A549 (cell line): ENCODE results near the gene CPTP. TPM values are rescaled to one million over a fixed set of nuclear protein-coding genes. Genes with fewer than 3 reads are reported as not detected.

Experiments
- ATAC-seq, 2 experiments: fragments of 200-7000 bp in 1 of 2; fragments of >200 bp in 1 of 2; cut with Nextera tagmentation in 1 of 2; cut with Tn5 transposase in 1 of 2; 3 replicates each; pipeline versions ENCODE4 v1.8.0 to v1.9.1; 2018 to 2020; ENCODE audit warnings: mild to moderate bottlenecking in 1 of 2, moderate library complexity in 1 of 2
- CTCF ChIA-PET: fragments of 300-600 bp; sonication (Branson Sonifier 250); formaldehyde crosslinking; extraction: SDS; loops from one replicate; lab custom pipeline; 2021; ENCODE audit warnings: antibody characterized with exemption, inconsistent platforms; lab: Yijun Ruan, JAX
- POLR2A ChIA-PET: fragments of 350-600 bp; formaldehyde crosslinking; extraction: SDS; loops from one replicate; lab custom pipeline; 2021; ENCODE audit warnings: antibody characterized with exemption, inconsistent platforms; lab: Yijun Ruan, JAX
- DNase-seq, 2 experiments: peaks; one replicate each; pipeline versions ENCODE4 v3.0.0 to v3.0.0-alpha.2; 2011 to 2016; ENCODE audit warnings: low read depth in 1 of 2, low spot score in 1 of 2
- FAIRE-seq: peaks from 2 replicates; lab custom pipeline; 2011; peaks lifted over from hg19 to GRCh38; lab: Jason Lieb, UNC
- H3K27ac ChIP-seq, 2 experiments: fragments of >200 bp; sonication (Bioruptor Twin); formaldehyde crosslinking; 3 replicates each; pipeline ENCODE4 v1.5.1; 2016 to 2017
- H3K4me1 ChIP-seq: fragments of >200 bp; sonication (Bioruptor Twin); formaldehyde crosslinking; 3 replicates; pipeline ENCODE4 v1.6.1; 2016
- H3K4me2 ChIP-seq: fragments of >200 bp; sonication (Bioruptor Twin); formaldehyde crosslinking; 3 replicates; pipeline ENCODE4 v1.6.1; 2016
- H3K4me3 ChIP-seq: fragments of >200 bp; sonication (Bioruptor Twin); formaldehyde crosslinking; 3 replicates; pipeline ENCODE4 v1.5.1; 2016
- H3K9me3 ChIP-seq: fragments of >200 bp; sonication (Bioruptor Twin); formaldehyde crosslinking; 3 replicates; pipeline ENCODE4 v1.6.1; 2016
- BHLHE40 ChIP-seq: IDR thresholded peaks from 2 replicates; pipeline ENCODE4 v1.6.1; 2012; ENCODE audit warnings: low read depth, low read length, inconsistent platforms
- CBX8 ChIP-seq: fragments of 200-600 bp; sonication (generic); IDR thresholded peaks from 2 replicates; pipeline ENCODE4 v1.6.1; 2016
- CEBPB ChIP-seq, 2 experiments: fragments of >200 bp in 1 of 2; sonication (Bioruptor Twin) in 1 of 2; formaldehyde crosslinking in 1 of 2; IDR thresholded peaks; 2 replicates each; pipeline ENCODE4 v1.6.1; 2012 to 2016
- CHD4 ChIP-seq: fragments of 200-600 bp; sonication (generic); IDR thresholded peaks from 2 replicates; pipeline ENCODE4 v1.6.1; 2016; ENCODE audit warnings: antibody characterized with exemption, mild to moderate bottlenecking, borderline replicate concordance
- EHMT2 ChIP-seq: fragments of 200-600 bp; sonication (generic); IDR thresholded peaks from 2 replicates; pipeline ENCODE4 v1.6.1; 2016; ENCODE audit warnings: antibody characterized with exemption, low read depth, mild to moderate bottlenecking, moderate library complexity
- EP300 ChIP-seq, 2 experiments: fragments of >200 bp; sonication (Bioruptor Twin); formaldehyde crosslinking; IDR thresholded peaks; 2 replicates in 1 of 2; 3 replicates in 1 of 2; pipeline ENCODE4 v1.6.1; 2016 to 2017
- FOSB ChIP-seq: fragments of 250-450 bp; sonication (Bioruptor Pico); IDR thresholded peaks from 2 replicates; pipeline ENCODE4 v1.5.0; 2020; ENCODE audit warnings: mild to moderate bottlenecking, moderate library complexity
- FOSL2 ChIP-seq, 2 experiments: fragments of 450-650 bp in 1 of 2; fragments of >200 bp in 1 of 2; sonication (Bioruptor Twin) in 1 of 2; formaldehyde crosslinking; IDR thresholded peaks; 2 replicates each; pipeline versions ENCODE4 v1.5.0 to v1.6.1; 2016 to 2020; ENCODE audit warnings: mild to moderate bottlenecking in 1 of 2, moderate library complexity in 1 of 2
- HEYL ChIP-seq: fragments of 250-450 bp; sonication (Bioruptor Pico); IDR thresholded peaks from 2 replicates; pipeline ENCODE4 v1.8.0; 2021; ENCODE audit warnings: mild to moderate bottlenecking, moderate library complexity
- HOXA7 ChIP-seq: fragments of 250-450 bp; sonication (Bioruptor Pico); IDR thresholded peaks from 2 replicates; pipeline ENCODE4 v1.5.0; 2020; ENCODE audit warnings: mild to moderate bottlenecking, moderate library complexity
- JUN ChIP-seq, 2 experiments: fragments of >200 bp; sonication (Bioruptor Twin); formaldehyde crosslinking; IDR thresholded peaks; 2 replicates in 1 of 2; 3 replicates in 1 of 2; pipeline ENCODE4 v1.6.1; 2016 to 2017
- JUNB ChIP-seq: fragments of >200 bp; sonication (Bioruptor Twin); formaldehyde crosslinking; IDR thresholded peaks from 2 replicates; pipeline ENCODE4 v1.6.1; 2016
- MAFK ChIP-seq: fragments of 450-650 bp; IDR thresholded peaks from 2 replicates; pipeline ENCODE4 v1.6.1; 2014; ENCODE audit not compliant: partially characterized antibody
- MYC ChIP-seq: IDR thresholded peaks from 2 replicates; pipeline ENCODE4 v1.6.1; 2012; ENCODE audit warnings: mild to moderate bottlenecking, inconsistent platforms, low read length, improper control_type of control experiment, borderline replicate concordance
- NPAS2 ChIP-seq: fragments of 250-450 bp; sonication (Bioruptor Pico); IDR thresholded peaks from 2 replicates; pipeline ENCODE4 v1.8.0; 2022; ENCODE audit warnings: mild to moderate bottlenecking, moderate library complexity, borderline replicate concordance
- NR3C1 ChIP-seq: fragments of >200 bp; sonication (Bioruptor Twin); formaldehyde crosslinking; IDR thresholded peaks from 3 replicates; pipeline ENCODE4 v1.6.1; 2017
- POLR2A ChIP-seq: IDR thresholded peaks from 2 replicates; pipeline ENCODE4 v1.6.1; 2012; ENCODE audit warnings: mild to moderate bottlenecking, low read length
- RAD21 ChIP-seq, 2 experiments: fragments of >200 bp in 1 of 2; sonication (Bioruptor Twin) in 1 of 2; formaldehyde crosslinking in 1 of 2; IDR thresholded peaks in 1 of 2; conservative IDR thresholded peaks in 1 of 2; 2 replicates in 1 of 2; 3 replicates in 1 of 2; pipeline ENCODE4 v1.6.1; 2012 to 2018; ENCODE audit warnings: inconsistent platforms in 1 of 2
- RFX5 ChIP-seq: fragments of 450-650 bp; IDR thresholded peaks from 2 replicates; pipeline ENCODE4 v1.7.1; 2014; ENCODE audit warnings: antibody characterized with exemption, mild to moderate bottlenecking, moderate library complexity
- RNF2 ChIP-seq: fragments of 200-600 bp; sonication (generic); IDR thresholded peaks from 2 replicates; pipeline ENCODE4 v1.6.1; 2016; ENCODE audit warnings: low read depth, mild to moderate bottlenecking, antibody characterized with exemption, moderate library complexity, borderline replicate concordance
- SREBF2 ChIP-seq: fragments of 450-650 bp; IDR thresholded peaks from 2 replicates; pipeline ENCODE4 v1.6.1; 2014; ENCODE audit warnings: mild to moderate bottlenecking, moderate library complexity
- TFCP2L1 ChIP-seq: fragments of 250-450 bp; sonication (Bioruptor Pico); IDR thresholded peaks from 2 replicates; pipeline ENCODE4 v1.5.0; 2021; ENCODE audit warnings: mild to moderate bottlenecking
- TP53 ChIP-seq: fragments of 250-450 bp; sonication (Bioruptor Pico); IDR thresholded peaks from 2 replicates; pipeline ENCODE4 v1.5.0; 2021; ENCODE audit warnings: mild to moderate bottlenecking, moderate library complexity
- WGBS: methylation state at CpG from one replicate; pipeline ENCODE4 v1.1.6; 2017; ENCODE audit errors: missing lambda C conversion rate; 5-methylcytosine and 5-hydroxymethylcytosine counted together
- polyA plus RNA-seq, 4 experiments: library from polyadenylated mRNA; depleted of rRNA in 3 of 4; stranded (reverse); fragments of >200 nt; fragmentation: RNase III in 1 of 4; extraction: RNeasy Plus Mini Kit Qiagen cat#74134 plus additional on column Dnase treatment in 1 of 4; gene quantifications; 2 replicates in 3 of 4; 3 replicates in 1 of 4; pipeline ENCODE4 v1.2.3, GENCODE V29; 2011 to 2017
- TF ChIP-seq, protein P1 (sequence below): fragments of 250-450 bp; sonication (Bioruptor Pico); IDR thresholded peaks from 2 replicates; pipeline ENCODE4 v1.5.0; 2020; ENCODE audit warnings: low read depth, mild to moderate bottlenecking, moderate library complexity
- TF ChIP-seq, protein P2 (sequence below): IDR thresholded peaks from 2 replicates; pipeline ENCODE4 v1.6.1; 2012
- TF ChIP-seq, protein P3 (sequence below): fragments of 450-650 bp; IDR thresholded peaks from 2 replicates; pipeline ENCODE4 v1.6.1; 2014; ENCODE audit warnings: antibody characterized with exemption
- TF ChIP-seq, protein P4 (sequence below): IDR thresholded peaks from 2 replicates; pipeline ENCODE4 v1.6.1; 2012; ENCODE audit warnings: low read depth, borderline replicate concordance
- TF ChIP-seq, protein P5 (sequence below): fragments of >200 bp; sonication (Bioruptor Twin); formaldehyde crosslinking; IDR thresholded peaks from 3 replicates; pipeline ENCODE4 v1.6.1; 2016

CPTP gene
- polyA plus RNA-seq, 2 of the 4 experiments (the other 2 are of a cell fraction), result 4.3 to 11.9 TPM

DNA sequence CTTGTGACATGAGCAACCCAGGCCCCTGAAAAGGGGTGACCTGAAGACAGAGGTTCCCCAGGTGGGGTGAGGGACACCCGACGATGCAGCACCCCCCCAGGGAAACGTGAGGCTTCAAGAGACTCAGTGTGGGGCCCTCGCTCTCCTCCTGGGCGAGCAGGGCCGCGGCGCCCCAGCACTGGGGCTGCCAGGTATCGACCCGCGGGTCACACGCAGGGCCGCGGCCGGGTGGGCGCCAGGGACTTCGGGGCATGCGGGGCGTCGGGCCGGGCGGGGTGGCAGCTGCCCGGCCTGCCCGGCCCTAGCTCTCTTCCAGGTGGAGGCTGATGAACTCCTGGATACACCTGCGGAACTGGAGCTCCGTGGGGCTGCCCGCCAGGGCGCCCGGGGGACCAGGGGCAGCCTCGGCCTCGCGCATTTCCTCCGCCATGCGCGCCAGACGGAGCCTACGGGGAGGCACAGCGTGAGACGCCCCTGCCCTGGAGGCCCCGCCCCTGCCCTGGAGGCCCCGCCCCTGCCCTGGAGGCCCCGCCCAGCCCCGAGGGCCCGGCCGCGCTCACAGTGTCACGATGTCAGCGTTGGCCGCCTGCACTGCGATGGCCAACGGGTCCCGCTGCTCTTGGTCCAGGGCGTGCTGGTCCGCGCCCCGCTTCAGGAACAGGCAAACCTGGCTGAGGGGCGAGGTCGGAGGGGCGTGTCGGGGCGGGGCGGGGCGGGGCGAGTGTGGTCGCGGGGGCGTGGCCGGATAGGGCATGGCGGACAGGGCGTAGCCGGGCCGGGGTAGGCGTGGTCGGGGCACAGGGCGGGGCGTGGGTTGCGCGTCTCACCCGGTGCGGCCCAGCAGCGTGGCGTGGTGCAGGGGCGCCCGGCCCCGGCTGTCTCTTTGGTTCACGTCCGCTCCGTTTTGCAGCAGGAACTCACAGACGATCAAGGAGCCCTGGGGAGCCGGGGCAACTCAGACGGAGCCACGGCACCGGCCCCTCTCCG lies 31.0 kb upstream of the CPTP start:
- ChIA-PET POLR2A (no interaction called here), CTCF (interaction anchor here (1.1 to 3.7 kb wide), 3 partner anchors 15 to 191 kb away, joined by 3 to 17 read pairs (median 17); partner anchors contain the start of gene SCNN1D)
- no peak overlapping the region for H3K27ac ChIP-seq
- ATAC-seq (no peak), FAIRE-seq (no peak), DNase-seq (no peak)
- H3K4me1 ChIP-seq, result no peaks in the 10 kb centered on the region
- no peak overlapping the region for H3K4me2 ChIP-seq
- 95% methylated on average over 22 of the region's 94 CpGs for WGBS
- no peak for TF ChIP-seq POLR2A
- no peak for TF ChIP-seq MAFK
- no peak for TF ChIP-seq HOXA7 (CRISPR knock-in tag)
- TF ChIP-seq BHLHE40, result no peak
- TF ChIP-seq EHMT2, result no peak
- no peak for TF ChIP-seq CHD4
- no peak for TF ChIP-seq RNF2
- TF ChIP-seq TFCP2L1 (CRISPR knock-in tag), result no peak
- TF ChIP-seq, protein P1, sequence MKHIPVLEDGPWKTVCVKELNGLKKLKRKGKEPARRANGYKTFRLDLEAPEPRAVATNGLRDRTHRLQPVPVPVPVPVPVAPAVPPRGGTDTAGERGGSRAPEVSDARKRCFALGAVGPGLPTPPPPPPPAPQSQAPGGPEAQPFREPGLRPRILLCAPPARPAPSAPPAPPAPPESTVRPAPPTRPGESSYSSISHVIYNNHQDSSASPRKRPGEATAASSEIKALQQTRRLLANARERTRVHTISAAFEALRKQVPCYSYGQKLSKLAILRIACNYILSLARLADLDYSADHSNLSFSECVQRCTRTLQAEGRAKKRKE (CRISPR knock-in tag), result no peak
- TF ChIP-seq MYC, result no peak
- TF ChIP-seq, protein P2, sequence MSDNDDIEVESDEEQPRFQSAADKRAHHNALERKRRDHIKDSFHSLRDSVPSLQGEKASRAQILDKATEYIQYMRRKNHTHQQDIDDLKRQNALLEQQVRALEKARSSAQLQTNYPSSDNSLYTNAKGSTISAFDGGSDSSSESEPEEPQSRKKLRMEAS, result no peak
- no peak for TF ChIP-seq EP300 (IDR thresholded peaks at IDR 0.05)
- TF ChIP-seq CBX8, result no peak
- TF ChIP-seq FOSL2 (IDR thresholded peaks at IDR 0.05), result no peak
- TF ChIP-seq FOSL2 (CRISPR knock-in tag; IDR thresholded peaks at IDR 0.05), result no peak
- TF ChIP-seq, protein P3, sequence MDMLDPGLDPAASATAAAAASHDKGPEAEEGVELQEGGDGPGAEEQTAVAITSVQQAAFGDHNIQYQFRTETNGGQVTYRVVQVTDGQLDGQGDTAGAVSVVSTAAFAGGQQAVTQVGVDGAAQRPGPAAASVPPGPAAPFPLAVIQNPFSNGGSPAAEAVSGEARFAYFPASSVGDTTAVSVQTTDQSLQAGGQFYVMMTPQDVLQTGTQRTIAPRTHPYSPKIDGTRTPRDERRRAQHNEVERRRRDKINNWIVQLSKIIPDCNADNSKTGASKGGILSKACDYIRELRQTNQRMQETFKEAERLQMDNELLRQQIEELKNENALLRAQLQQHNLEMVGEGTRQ, result no peak
- TF ChIP-seq JUNB, result no peak
- no peak for TF ChIP-seq RAD21 (conservative IDR thresholded peaks at IDR 0.05 in 1 of 2, IDR thresholded peaks at IDR 0.05 in 1 of 2)
- H3K4me3 ChIP-seq, result no peak overlapping the region
- H3K9me3 ChIP-seq, result no peaks in the 10 kb centered on the region

DNA sequence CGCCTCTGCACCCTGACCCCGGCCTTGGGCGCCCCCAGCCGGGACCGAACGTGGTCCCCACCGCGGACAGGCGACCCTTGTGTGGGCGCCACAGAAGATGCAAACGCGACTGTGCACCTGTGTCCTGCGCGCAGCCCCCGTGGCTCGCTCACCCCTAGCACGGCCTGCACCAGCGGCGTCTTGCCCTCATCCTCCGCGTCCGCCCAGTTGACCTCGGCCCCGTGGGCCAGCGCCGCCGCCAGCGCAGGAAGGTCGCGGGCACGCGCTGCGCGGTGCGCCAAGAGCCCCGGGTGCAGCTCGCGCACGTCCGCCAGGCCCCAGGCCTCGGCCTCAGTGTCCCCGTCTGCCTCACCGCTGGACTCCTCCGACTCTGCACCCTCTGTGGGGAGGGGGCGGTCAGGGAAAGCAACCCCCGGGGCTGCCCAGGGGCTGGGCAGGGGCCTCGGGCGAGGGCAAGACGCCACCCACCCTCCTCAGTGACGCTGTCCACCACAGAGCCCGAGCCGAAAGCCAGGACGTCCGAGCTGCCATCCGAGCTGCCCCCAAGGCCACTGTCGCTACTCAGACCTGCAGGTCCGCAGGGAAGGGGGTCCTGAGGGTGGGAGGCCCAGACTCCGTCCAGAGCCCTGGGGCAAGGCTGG lies 30.2 kb upstream of the CPTP start:
- POLR2A ChIA-PET, result no interaction called here
- FAIRE-seq, result no peak
- no peak for DNase-seq
- H3K4me2 ChIP-seq, result no peak overlapping the region
- H3K27ac ChIP-seq, result no peak overlapping the region
- CTCF ChIA-PET, result interaction anchor here (3.7 kb wide), 1 partner anchor 172 kb away, joined by 17 read pairs; no protein-coding TSS in a partner anchor
- WGBS, result no CpG with 5 or more reads among the region's 58 CpGs
- no peak overlapping the region for H3K4me3 ChIP-seq
- ATAC-seq, result no peak
- no peaks in the 10 kb centered on the region for H3K4me1 ChIP-seq
- H3K9me3 ChIP-seq, result no peaks in the 10 kb centered on the region
- TF ChIP-seq NPAS2 (CRISPR knock-in tag) (no peak), CBX8 (no peak), FOSL2 (IDR thresholded peaks at IDR 0.05) (no peak), FOSL2 (CRISPR knock-in tag; IDR thresholded peaks at IDR 0.05) (no peak), HEYL (CRISPR knock-in tag) (no peak), FOSB (CRISPR knock-in tag) (no peak), TP53 (no peak), NR3C1 (no peak), JUNB (no peak), SREBF2 (no peak), RFX5 (no peak), CHD4 (no peak), CEBPB (IDR thresholded peaks at IDR 0.05) (no peak), JUN (IDR thresholded peaks at IDR 0.05) (no peak)
- TF ChIP-seq, protein P4, sequence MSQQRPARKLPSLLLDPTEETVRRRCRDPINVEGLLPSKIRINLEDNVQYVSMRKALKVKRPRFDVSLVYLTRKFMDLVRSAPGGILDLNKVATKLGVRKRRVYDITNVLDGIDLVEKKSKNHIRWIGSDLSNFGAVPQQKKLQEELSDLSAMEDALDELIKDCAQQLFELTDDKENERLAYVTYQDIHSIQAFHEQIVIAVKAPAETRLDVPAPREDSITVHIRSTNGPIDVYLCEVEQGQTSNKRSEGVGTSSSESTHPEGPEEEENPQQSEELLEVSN, result no peak
- TF ChIP-seq, protein P1 (CRISPR knock-in tag), result no peak
- TF ChIP-seq, protein P5, sequence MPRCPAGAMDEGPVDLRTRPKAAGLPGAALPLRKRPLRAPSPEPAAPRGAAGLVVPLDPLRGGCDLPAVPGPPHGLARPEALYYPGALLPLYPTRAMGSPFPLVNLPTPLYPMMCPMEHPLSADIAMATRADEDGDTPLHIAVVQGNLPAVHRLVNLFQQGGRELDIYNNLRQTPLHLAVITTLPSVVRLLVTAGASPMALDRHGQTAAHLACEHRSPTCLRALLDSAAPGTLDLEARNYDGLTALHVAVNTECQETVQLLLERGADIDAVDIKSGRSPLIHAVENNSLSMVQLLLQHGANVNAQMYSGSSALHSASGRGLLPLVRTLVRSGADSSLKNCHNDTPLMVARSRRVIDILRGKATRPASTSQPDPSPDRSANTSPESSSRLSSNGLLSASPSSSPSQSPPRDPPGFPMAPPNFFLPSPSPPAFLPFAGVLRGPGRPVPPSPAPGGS, result no peak
